NCI-H1417 (cell line): ENCODE measurements around the gene AKAP7.

Experiments
- DNase-seq, 3 experiments: peaks; one replicate each; lab custom pipeline; 2025; lab: John Stamatoyannopoulos, UW

The AKAP7 gene

GRCh38 chr6:131199568-131200272 lies 64.5 kb downstream of the AKAP7 start:
- DNase-seq = peak in 2 of 3 experiments; percentile 36 to 76

GRCh38 chr6:131205481-131206244 lies 70.4 kb downstream of the AKAP7 start:
- peak in 1 of 3 experiments; percentile 10 for DNase-seq

- peak in 1 of 3 experiments; percentile 20 for DNase-seq
Observed at GRCh38 chr6:131206463-131207251, 71.4 kb downstream of the AKAP7 start.

- DNase-seq = no peak
Observed at GRCh38 chr6:131208787-131209186, 73.5 kb downstream of the AKAP7 start.

- no peak for DNase-seq
Observed at GRCh38 chr6:131210469-131210868, 75.2 kb downstream of the AKAP7 start.

- no peak for DNase-seq
Observed at GRCh38 chr6:131212024-131212423, 76.8 kb downstream of the AKAP7 start.

- DNase-seq = no peak
Observed at GRCh38 chr6:131212913-131213312, 77.6 kb downstream of the AKAP7 start.

- DNase-seq = no peak
Observed at GRCh38 chr6:131213501-131213990, 78.3 kb downstream of the AKAP7 start.

GRCh38 chr6:131215219-131215618 lies 80.0 kb downstream of the AKAP7 start:
- DNase-seq = no peak

GRCh38 chr6:131216246-131216645 lies 81.0 kb downstream of the AKAP7 start:
- DNase-seq = no peak

GRCh38 chr6:131222773-131223172 lies 87.5 kb downstream of the AKAP7 start:
- no peak for DNase-seq

- no peak for DNase-seq
Observed at GRCh38 chr6:131223416-131223815, 88.1 kb downstream of the AKAP7 start.

GRCh38 chr6:131225127-131225526 lies 89.9 kb downstream of the AKAP7 start:
- no peak for DNase-seq

GRCh38 chr6:131225959-131226358 lies 90.7 kb downstream of the AKAP7 start:
- peak in 1 of 3 experiments; percentile 63 for DNase-seq

GRCh38 chr6:131226459-131227157 lies 91.3 kb downstream of the AKAP7 start:
- DNase-seq = peak in 1 of 3 experiments; percentile 68

GRCh38 chr6:131227158-131227543 lies 91.9 kb downstream of the AKAP7 start:
- no peak for DNase-seq

- no peak for DNase-seq
Observed at GRCh38 chr6:131231103-131231502, 95.8 kb downstream of the AKAP7 start.

- peak in 1 of 3 experiments; percentile 32 for DNase-seq
Observed at GRCh38 chr6:131231891-131232290, 96.6 kb downstream of the AKAP7 start.

- DNase-seq = no peak
Observed at GRCh38 chr6:131244942-131245341, 109.7 kb downstream of the AKAP7 start.

GRCh38 chr6:131250122-131250521 lies 114.9 kb downstream of the AKAP7 start:
- no peak for DNase-seq

- DNase-seq = no peak
Observed at GRCh38 chr6:131250936-131251335, 115.7 kb downstream of the AKAP7 start.
